ENCODE results near the gene RNF223. TPM values are rescaled to one million over a fixed set of nuclear protein-coding genes. Genes with fewer than 3 reads are reported as not detected.

Gene RNF223
- total RNA-seq, 1 experiment from 2014 or later, result not detected

GRCh38 chr1:1033731-1034438 lies 40.2 kb downstream of the RNF223 start:
- Mint-ChIP-seq H3K4me1 (peaks cover 10 to 20% of the 10 kb centered on the region in 2 experiments), H3K4me3 (peak overlapping the region; percentile 60 to 82; a peak in 4 of 5 replicates), H3K27me3 (ENCODE audit: low read depth) (peaks cover 43% of the 10 kb centered on the region), H3K36me3 (ENCODE audit: insufficient read depth in 1 of 3, low read depth in 3 of 3) (peaks cover 6 to 18% (median 17%) of the 10 kb centered on the region in 3 experiments; a peak in 6 of 7 replicates), H3K27ac (no peak overlapping the region), H3K9me3 (no peaks in the 10 kb centered on the region)
- H3K18ac ChIP-seq (ENCODE audit: insufficient read length, low read depth, low read length), result peak overlapping the region; percentile 9
- H3T11ph ChIP-seq (ENCODE audit: low read length), result no peak overlapping the region
- peaks cover 10% of the 10 kb centered on the region for H3K23me2 ChIP-seq (ENCODE audit: insufficient read length, low read depth, low read length, poor library complexity, severe bottlenecking)
- peak overlapping the region; percentile 29 for H3K4me2 ChIP-seq (ENCODE audit: insufficient read depth, insufficient read length, low read length)
- H3K79me1 ChIP-seq (ENCODE audit: insufficient read depth, low read depth, low read length, poor library complexity, severe bottlenecking), result no peaks in the 10 kb centered on the region
- WGBS (ENCODE audit: extremely low coverage, insufficient read length, low lambda C conversion rate), result no CpG with 5 or more reads among the region's 71 CpGs
- no peak overlapping the region for H2BK15ac ChIP-seq (ENCODE audit: low read depth, low read length)
- H2BK120ac ChIP-seq (ENCODE audit: low read depth, low read length, poor library complexity, severe bottlenecking), result no peak overlapping the region
- no peaks in the 10 kb centered on the region for H3K9me3 ChIP-seq (ENCODE audit: control insufficient read depth, low read depth, low read length)
- H3K79me2 ChIP-seq (ENCODE audit: insufficient read depth, low read length), result no peaks in the 10 kb centered on the region
- H2BK12ac ChIP-seq (ENCODE audit: insufficient read length, low read depth, low read length), result no peak overlapping the region
- peaks cover 4% of the 10 kb centered on the region; the same call in 1 of the 2 replicates for H3K4me1 ChIP-seq (ENCODE audit: insufficient read depth, low read length)
- H3K27ac ChIP-seq (ENCODE audit: insufficient read length, low read depth, low read length), result no peak overlapping the region
- H4K5ac ChIP-seq (ENCODE audit: insufficient read length, low read depth, low read length), result no peak overlapping the region
- DNase-seq, result no peak
- TF ChIP-seq, protein P1, sequence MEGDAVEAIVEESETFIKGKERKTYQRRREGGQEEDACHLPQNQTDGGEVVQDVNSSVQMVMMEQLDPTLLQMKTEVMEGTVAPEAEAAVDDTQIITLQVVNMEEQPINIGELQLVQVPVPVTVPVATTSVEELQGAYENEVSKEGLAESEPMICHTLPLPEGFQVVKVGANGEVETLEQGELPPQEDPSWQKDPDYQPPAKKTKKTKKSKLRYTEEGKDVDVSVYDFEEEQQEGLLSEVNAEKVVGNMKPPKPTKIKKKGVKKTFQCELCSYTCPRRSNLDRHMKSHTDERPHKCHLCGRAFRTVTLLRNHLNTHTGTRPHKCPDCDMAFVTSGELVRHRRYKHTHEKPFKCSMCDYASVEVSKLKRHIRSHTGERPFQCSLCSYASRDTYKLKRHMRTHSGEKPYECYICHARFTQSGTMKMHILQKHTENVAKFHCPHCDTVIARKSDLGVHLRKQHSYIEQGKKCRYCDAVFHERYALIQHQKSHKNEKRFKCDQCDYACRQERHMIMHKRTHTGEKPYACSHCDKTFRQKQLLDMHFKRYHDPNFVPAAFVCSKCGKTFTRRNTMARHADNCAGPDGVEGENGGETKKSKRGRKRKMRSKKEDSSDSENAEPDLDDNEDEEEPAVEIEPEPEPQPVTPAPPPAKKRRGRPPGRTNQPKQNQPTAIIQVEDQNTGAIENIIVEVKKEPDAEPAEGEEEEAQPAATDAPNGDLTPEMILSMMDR (conservative IDR thresholded peaks at IDR 0.05), result no peak
- no peaks in the 10 kb centered on the region for H4K20me1 ChIP-seq (ENCODE audit: control insufficient read depth, insufficient read depth, insufficient read length)
- no peak overlapping the region for H2BK5ac ChIP-seq (ENCODE audit: insufficient read length, low read length)
- no peak overlapping the region for H2AFZ ChIP-seq (ENCODE audit: low read length)
- H2BK20ac ChIP-seq (ENCODE audit: low read depth, low read length, poor library complexity, severe bottlenecking), result no peak overlapping the region
- H3K23ac ChIP-seq (ENCODE audit: insufficient read length, low read depth, low read length), result no peak overlapping the region
- no peak overlapping the region for H4K91ac ChIP-seq (ENCODE audit: insufficient read length, low read depth, low read length)
- no peak overlapping the region for H2AK5ac ChIP-seq (ENCODE audit: insufficient read length, low read length)
- H3K56ac ChIP-seq (ENCODE audit: insufficient read length, low read depth, low read length), result no peak overlapping the region
- H3K14ac ChIP-seq (ENCODE audit: insufficient read depth, low read length), result no peak overlapping the region
- no peak overlapping the region for H3K9ac ChIP-seq (ENCODE audit: extremely low read depth, insufficient read length, low read length)
- no peak overlapping the region for H3K4ac ChIP-seq (ENCODE audit: low read depth, low read length)
- no peak overlapping the region for H4K8ac ChIP-seq (replicated peaks; ENCODE audit: insufficient read length, low read depth, low read length)
- no peaks in the 10 kb centered on the region; the same call in 1 of the 2 replicates for H3K27me3 ChIP-seq (ENCODE audit: insufficient read depth, low read length)
